Measurements from ENCODE around the gene NCAPG2.
A peak's percentile ranks its signal among the peaks of the same experiment; 100 is the strongest.
"Not testable (repeated sequence)": the region's sequence is repeated elsewhere in the genome, so short reads cannot be mapped to it uniquely, and the experiment has no call there.

NCAPG2 gene

GRCh38 chr7:158650821-158651225, 53.8 kb downstream of the NCAPG2 start:
- Mint-ChIP-seq H3K36me3 (peaks cover 98% of the 10 kb centered on the region), H3K4me1 (peaks cover 14% of the 10 kb centered on the region), H3K27ac (peak overlapping the region; percentile 35), H3K4me3 (no peak overlapping the region), H3K9me3 (no peaks in the 10 kb centered on the region)
- DNase-seq (ENCODE audit: low spot score in 2 of 2) (no peak), ATAC-seq (peak; percentile 93)

GRCh38 chr7:158649279-158649678, 55.3 kb downstream of the NCAPG2 start:
- Mint-ChIP-seq H3K9me3 (no peaks in the 10 kb centered on the region), H3K4me3 (no peak overlapping the region), H3K4me1 (peaks cover 5% of the 10 kb centered on the region), H3K36me3 (peaks cover 98% of the 10 kb centered on the region), H3K27ac (no peak overlapping the region)
- DNase-seq (ENCODE audit: low spot score in 2 of 2) (no peak), ATAC-seq (no peak)

- DNase-seq (ENCODE audit: low spot score in 2 of 2), result no peak
- Mint-ChIP-seq H3K4me3 (no peak overlapping the region), H3K36me3 (peaks cover 98% of the 10 kb centered on the region), H3K4me1 (peaks cover 5% of the 10 kb centered on the region), H3K27ac (no peak overlapping the region), H3K9me3 (no peaks in the 10 kb centered on the region)
- no peak for ATAC-seq
These were observed 55.8 kb downstream of the NCAPG2 start for GRCh38 chr7:158648787-158649186.

- Mint-ChIP-seq H3K4me3 (no peak overlapping the region), H3K27ac (no peak overlapping the region), H3K9me3 (no peaks in the 10 kb centered on the region), H3K36me3 (peaks cover 98% of the 10 kb centered on the region), H3K4me1 (peaks cover 5% of the 10 kb centered on the region)
- DNase-seq (ENCODE audit: low spot score in 2 of 2) (no peak), ATAC-seq (no peak)
These were observed 56.4 kb downstream of the NCAPG2 start for GRCh38 chr7:158648168-158648567.

GRCh38 chr7:158647475-158647792, 57.2 kb downstream of the NCAPG2 start:
- Mint-ChIP-seq H3K4me1 (peaks cover 5% of the 10 kb centered on the region), H3K27ac (no peak overlapping the region), H3K4me3 (no peak overlapping the region), H3K9me3 (no peaks in the 10 kb centered on the region), H3K36me3 (peaks cover 98% of the 10 kb centered on the region)
- no peak for ATAC-seq
- no peak for DNase-seq (ENCODE audit: low spot score in 2 of 2)

GRCh38 chr7:158646766-158647474, 57.7 kb downstream of the NCAPG2 start:
- no peaks in the 10 kb centered on the region for H3K9me3 Mint-ChIP-seq
- H3K36me3 Mint-ChIP-seq, result peaks cover 98% of the 10 kb centered on the region
- no peak overlapping the region for H3K27ac Mint-ChIP-seq
- ATAC-seq (no peak), DNase-seq (ENCODE audit: low spot score in 2 of 2) (no peak)
- no peak overlapping the region for H3K4me3 Mint-ChIP-seq
- H3K4me1 Mint-ChIP-seq, result peaks cover 2% of the 10 kb centered on the region

- H3K36me3 Mint-ChIP-seq, result peaks cover 98% of the 10 kb centered on the region
- no peak for ATAC-seq
- H3K4me3 Mint-ChIP-seq, result no peak overlapping the region
- H3K27ac Mint-ChIP-seq, result no peak overlapping the region
- DNase-seq (ENCODE audit: low spot score in 2 of 2), result no peak
- H3K9me3 Mint-ChIP-seq, result no peaks in the 10 kb centered on the region
- no peaks in the 10 kb centered on the region for H3K4me1 Mint-ChIP-seq
These were observed 58.8 kb downstream of the NCAPG2 start for GRCh38 chr7:158645842-158646241.

- DNase-seq (ENCODE audit: low spot score in 2 of 2), result no peak
- H3K4me1 Mint-ChIP-seq, result no peaks in the 10 kb centered on the region
- no peak overlapping the region for H3K4me3 Mint-ChIP-seq
- ATAC-seq, result no peak
- H3K9me3 Mint-ChIP-seq, result no peaks in the 10 kb centered on the region
- peaks cover 99% of the 10 kb centered on the region for H3K36me3 Mint-ChIP-seq
- H3K27ac Mint-ChIP-seq, result no peak overlapping the region
These were observed 62.5 kb downstream of the NCAPG2 start for GRCh38 chr7:158642149-158642548.

GRCh38 chr7:158638001-158638400, 66.6 kb downstream of the NCAPG2 start:
- H3K4me3 Mint-ChIP-seq, result no peak overlapping the region
- no peak overlapping the region for H3K27ac Mint-ChIP-seq
- H3K9me3 Mint-ChIP-seq, result no peaks in the 10 kb centered on the region
- H3K4me1 Mint-ChIP-seq, result peaks cover 5% of the 10 kb centered on the region
- DNase-seq (ENCODE audit: low spot score in 2 of 2) (no peak), ATAC-seq (no peak)
- H3K36me3 Mint-ChIP-seq, result peaks cover 69% of the 10 kb centered on the region

- Mint-ChIP-seq H3K4me1 (peaks cover 7% of the 10 kb centered on the region), H3K36me3 (peaks cover 57% of the 10 kb centered on the region), H3K4me3 (no peak overlapping the region), H3K27ac (peak overlapping the region; percentile 12), H3K9me3 (no peaks in the 10 kb centered on the region)
- DNase-seq (ENCODE audit: low spot score in 2 of 2) (no peak), ATAC-seq (peak; percentile 83)
These were observed 71.3 kb downstream of the NCAPG2 start for GRCh38 chr7:158633055-158633956.

GRCh38 chr7:158631574-158632195, 72.9 kb downstream of the NCAPG2 start:
- peaks cover 7% of the 10 kb centered on the region for H3K4me1 Mint-ChIP-seq
- no peaks in the 10 kb centered on the region for H3K9me3 Mint-ChIP-seq
- ATAC-seq (no peak), DNase-seq (ENCODE audit: low spot score in 2 of 2) (no peak)
- no peak overlapping the region for H3K4me3 Mint-ChIP-seq
- H3K36me3 Mint-ChIP-seq, result peaks cover 54% of the 10 kb centered on the region
- peak overlapping the region; percentile 8 for H3K27ac Mint-ChIP-seq

- peak in 1 of 2 donors; percentile 36 for DNase-seq (ENCODE audit: low spot score in 2 of 2)
- not testable (repeated sequence) for H3K4me1 Mint-ChIP-seq, H3K4me3 Mint-ChIP-seq, ATAC-seq, H3K27ac Mint-ChIP-seq, H3K9me3 Mint-ChIP-seq
- H3K36me3 Mint-ChIP-seq, result peaks cover 57% of the 10 kb centered on the region
These were observed 78.3 kb downstream of the NCAPG2 start for GRCh38 chr7:158626289-158626688.

GRCh38 chr7:158623241-158623640, 81.4 kb downstream of the NCAPG2 start:
- Mint-ChIP-seq H3K4me3 (no peak overlapping the region), H3K27ac (no peak overlapping the region), H3K4me1 (no peaks in the 10 kb centered on the region), H3K36me3 (peaks cover 36% of the 10 kb centered on the region), H3K9me3 (no peaks in the 10 kb centered on the region)
- no peak for DNase-seq (ENCODE audit: low spot score in 2 of 2)
- no peak for ATAC-seq

- Mint-ChIP-seq H3K9me3 (no peaks in the 10 kb centered on the region), H3K27ac (no peak overlapping the region), H3K36me3 (peaks cover 20% of the 10 kb centered on the region), H3K4me3 (no peak overlapping the region), H3K4me1 (no peaks in the 10 kb centered on the region)
- no peak for ATAC-seq
- DNase-seq (ENCODE audit: low spot score in 2 of 2), result no peak
These were observed 83.7 kb downstream of the NCAPG2 start for GRCh38 chr7:158620839-158621441.

GRCh38 chr7:158620418-158620817, 84.2 kb downstream of the NCAPG2 start:
- Mint-ChIP-seq H3K27ac (no peak overlapping the region), H3K36me3 (peaks cover 20% of the 10 kb centered on the region), H3K4me3 (no peak overlapping the region), H3K9me3 (no peaks in the 10 kb centered on the region), H3K4me1 (no peaks in the 10 kb centered on the region)
- DNase-seq (ENCODE audit: low spot score in 2 of 2) (no peak), ATAC-seq (no peak)

Data from stimulated activated effector memory CD8-positive, alpha-beta T cell treated with anti-CD3 and anti-CD28 coated beads, Interleukin-12 subunit alpha, Interleukin-12 subunit beta, amount 100 ng/mL, for 72 hours (primary cell).